ENCODE results near the gene PPA1. TPM values are rescaled to one million over a fixed set of nuclear protein-coding genes. Genes with fewer than 3 reads are reported as not detected.

PPA1 gene
- total and polyA plus RNA-seq, 2 of the 4 experiments (the other 2 are of a cell fraction): 78.6 to 102 TPM

GRCh38 chr10:70256463-70256862, 23.2 kb upstream of the PPA1 start:
- no TSS peak for BruUV-seq (replicated peaks)
- peaks cover 12% of the 10 kb centered on the region for H3K9me3 ChIP-seq (ENCODE audit: control insufficient read depth, insufficient read depth, low read length)
- no peaks in the 10 kb centered on the region for H3K36me3 ChIP-seq (ENCODE audit: control insufficient read depth, insufficient read depth, low read length)
- no peak overlapping the region for H3K4ac ChIP-seq (ENCODE audit: low read depth, low read length)
- H3K4me1 ChIP-seq (ENCODE audit: control insufficient read depth, insufficient read depth, low read length): peaks cover 1% of the 10 kb centered on the region; the same call in 1 of the 2 replicates
- TF ChIP-seq FOS (IDR thresholded peaks at IDR 0.05; ENCODE audit: low read depth, low read length): no peak
- TF ChIP-seq ELK1 (IDR thresholded peaks at IDR 0.05; ENCODE audit: borderline replicate concordance, low read depth, low read length): no peak
- no peak for TF ChIP-seq RFX5 (IDR thresholded peaks at IDR 0.05; ENCODE audit: low read depth, low read length)
- no peak overlapping the region for H2AFZ ChIP-seq (replicated peaks; ENCODE audit: low read length, poor library complexity)
- intact Hi-C loops (cut with micrococcal nuclease): no loop called here
- H4K20me1 ChIP-seq (ENCODE audit: insufficient read depth, low read length): no peaks in the 10 kb centered on the region
- H4K91ac ChIP-seq (ENCODE audit: insufficient read depth, low read depth, low read length): no peak overlapping the region
- no peak overlapping the region for H3K14ac ChIP-seq (replicated peaks; ENCODE audit: low read depth, low read length)
- H3K56ac ChIP-seq (ENCODE audit: extremely low read depth, insufficient read depth, low read length): no peak overlapping the region
- no peak overlapping the region for H2BK20ac ChIP-seq (ENCODE audit: low read depth, low read length)
- H2AK9ac ChIP-seq (replicated peaks; ENCODE audit: low read depth, low read length, poor library complexity): no peak overlapping the region
- ATAC-seq (ENCODE audit: low read depth): no peak
- H3K9ac ChIP-seq (ENCODE audit: low read depth, low read length): no peak overlapping the region
- WGBS, 2 experiments (ENCODE audit: extremely low coverage in 2 of 2, insufficient read length in 1 of 2): 67% methylated on average over 1 of the region's 2 CpGs; no CpG with 5 or more reads in 1 of the 2 experiments
- H4K8ac ChIP-seq (ENCODE audit: low read depth in 2 of 2, low read length in 2 of 2): no peak overlapping the region
- ChIA-PET POLR2A (ENCODE audit: unreplicated experiment) (no interaction called here), CTCF (interaction anchor here (0.7 kb wide), 1 partner anchor 13 kb away, joined by 3 read pairs; no protein-coding TSS in a partner anchor)
- H2BK5ac ChIP-seq (ENCODE audit: low read depth, low read length, poor library complexity, severe bottlenecking): no peak overlapping the region
- no peak overlapping the region; the same call in 1 of the 2 replicates for H3K23ac ChIP-seq (ENCODE audit: low read depth, low read length)
- no peak overlapping the region for H4K5ac ChIP-seq (ENCODE audit: low read depth, low read length)
- H3K27ac ChIP-seq (ENCODE audit: insufficient read depth, low read length): no peak overlapping the region
- dilution Hi-C loops (cut with HindIII; ENCODE audit: low sequenced_read_pairs, unreplicated experiment): no loop called here
- in situ Hi-C loops (cut with MboI; ENCODE audit: low sequenced_read_pairs): no loop called here
- no peak overlapping the region for H2BK15ac ChIP-seq (ENCODE audit: low read depth, low read length)
- H3K27me3 ChIP-seq (ENCODE audit: control insufficient read depth, insufficient read depth, low read length): peaks cover 22% of the 10 kb centered on the region
- no peak for DNase-seq
- H3K4me2 ChIP-seq (ENCODE audit: low read depth, low read length): no peak overlapping the region
- no peak overlapping the region for H3K4me3 ChIP-seq (ENCODE audit: insufficient read depth, low read depth, low read length)
- H3K9me1 ChIP-seq (ENCODE audit: insufficient read depth, low read length): no peaks in the 10 kb centered on the region
- H2AK5ac ChIP-seq (ENCODE audit: low read depth, low read length): no peak overlapping the region
- H2BK120ac ChIP-seq (ENCODE audit: low read depth, low read length): no peak overlapping the region
- H3K79me1 ChIP-seq (ENCODE audit: low read depth in 1 of 2, low read length in 2 of 2): no peaks in the 10 kb centered on the region
- no peak overlapping the region for H3K18ac ChIP-seq (ENCODE audit: low read depth, low read length)

Data from IMR-90 (cell line).